A673 (cell line): ENCODE data around the gene SPTAN1.

ENCODE experiments used
- EZH2 ChIP-seq: fragments of 200-600 bp; sonication (generic); IDR thresholded peaks from 2 replicates; pipeline ENCODE4 v1.6.1; 2017; ENCODE audit warnings: borderline replicate concordance, low read depth, mild to moderate bottlenecking, mixed read lengths, antibody characterized with exemption, low read length; ENCODE audit not compliant: poor library complexity, severe bottlenecking
- TF ChIP-seq, protein P1 (sequence below): fragments of 300-800, 200-600 bp; sonication (generic); conservative IDR thresholded peaks from 2 replicates; pipeline ENCODE4 v1.5.1; 2017; ENCODE audit warnings: low read depth, mild to moderate bottlenecking, antibody characterized with exemption, low read length, moderate library complexity, mixed read lengths

DNA sequence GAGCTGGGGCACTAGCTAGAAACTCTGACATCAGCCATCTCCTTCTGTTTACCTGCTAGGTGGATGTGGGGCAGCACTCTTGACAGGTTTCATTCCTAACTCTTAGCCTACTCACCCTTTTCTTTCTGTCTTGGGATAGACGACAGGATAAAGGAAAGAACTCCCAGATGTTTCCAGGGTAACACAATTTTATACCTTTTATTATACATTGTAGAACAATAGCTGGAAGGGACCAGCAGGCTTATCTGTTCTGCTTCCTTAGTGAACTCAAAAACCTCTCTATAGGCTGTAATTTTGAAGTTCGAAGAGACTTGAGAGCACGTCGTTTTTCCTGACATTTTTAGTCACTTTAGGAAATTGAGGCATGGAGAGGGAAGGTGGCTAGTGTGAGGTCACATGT, 13.2 kb downstream of the SPTAN1 start:
- TF ChIP-seq, protein P1, sequence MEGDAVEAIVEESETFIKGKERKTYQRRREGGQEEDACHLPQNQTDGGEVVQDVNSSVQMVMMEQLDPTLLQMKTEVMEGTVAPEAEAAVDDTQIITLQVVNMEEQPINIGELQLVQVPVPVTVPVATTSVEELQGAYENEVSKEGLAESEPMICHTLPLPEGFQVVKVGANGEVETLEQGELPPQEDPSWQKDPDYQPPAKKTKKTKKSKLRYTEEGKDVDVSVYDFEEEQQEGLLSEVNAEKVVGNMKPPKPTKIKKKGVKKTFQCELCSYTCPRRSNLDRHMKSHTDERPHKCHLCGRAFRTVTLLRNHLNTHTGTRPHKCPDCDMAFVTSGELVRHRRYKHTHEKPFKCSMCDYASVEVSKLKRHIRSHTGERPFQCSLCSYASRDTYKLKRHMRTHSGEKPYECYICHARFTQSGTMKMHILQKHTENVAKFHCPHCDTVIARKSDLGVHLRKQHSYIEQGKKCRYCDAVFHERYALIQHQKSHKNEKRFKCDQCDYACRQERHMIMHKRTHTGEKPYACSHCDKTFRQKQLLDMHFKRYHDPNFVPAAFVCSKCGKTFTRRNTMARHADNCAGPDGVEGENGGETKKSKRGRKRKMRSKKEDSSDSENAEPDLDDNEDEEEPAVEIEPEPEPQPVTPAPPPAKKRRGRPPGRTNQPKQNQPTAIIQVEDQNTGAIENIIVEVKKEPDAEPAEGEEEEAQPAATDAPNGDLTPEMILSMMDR, result no peak
- TF ChIP-seq EZH2, result no peak
